DMS114 treated with DMSO at 0.1 percent for 48 hours (cell line): ENCODE measurements around the gene SLC25A33.
"Not testable (repeated sequence)": the region's sequence is repeated elsewhere in the genome, so short reads cannot be mapped to it uniquely, and the experiment has no call there.

Experiments
- DNase-seq: peaks from one replicate; lab custom pipeline; 2025; ENCODE audit not compliant: unreplicated experiment; lab: John Stamatoyannopoulos, UW

The SLC25A33 gene

GRCh38 chr1:9618909-9619679 lies 79.8 kb downstream of the SLC25A33 start:
- DNase-seq: no peak

GRCh38 chr1:9621032-9621431 lies 81.8 kb downstream of the SLC25A33 start:
- DNase-seq: no peak

DNA sequence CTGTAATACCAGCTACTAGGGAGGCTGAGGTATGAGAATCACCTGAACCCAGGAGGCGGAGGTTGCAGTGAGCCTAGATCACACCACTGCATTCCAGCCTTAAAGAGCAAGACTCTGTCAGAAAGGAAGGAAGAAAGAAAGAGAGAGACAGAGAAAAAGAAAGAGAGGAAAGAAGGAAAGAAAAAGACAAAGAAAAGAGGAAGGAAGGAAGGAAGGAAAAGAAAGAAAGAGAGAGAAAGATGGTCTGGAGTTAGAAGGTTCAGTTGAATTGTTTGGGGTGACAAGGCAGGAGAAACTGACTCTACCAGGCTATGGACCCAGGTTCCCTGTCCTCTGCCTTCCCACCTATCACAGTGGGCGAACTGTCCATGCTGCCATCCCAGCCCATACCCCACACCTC lies 84.8 kb downstream of the SLC25A33 start:
- no peak for DNase-seq

DNA sequence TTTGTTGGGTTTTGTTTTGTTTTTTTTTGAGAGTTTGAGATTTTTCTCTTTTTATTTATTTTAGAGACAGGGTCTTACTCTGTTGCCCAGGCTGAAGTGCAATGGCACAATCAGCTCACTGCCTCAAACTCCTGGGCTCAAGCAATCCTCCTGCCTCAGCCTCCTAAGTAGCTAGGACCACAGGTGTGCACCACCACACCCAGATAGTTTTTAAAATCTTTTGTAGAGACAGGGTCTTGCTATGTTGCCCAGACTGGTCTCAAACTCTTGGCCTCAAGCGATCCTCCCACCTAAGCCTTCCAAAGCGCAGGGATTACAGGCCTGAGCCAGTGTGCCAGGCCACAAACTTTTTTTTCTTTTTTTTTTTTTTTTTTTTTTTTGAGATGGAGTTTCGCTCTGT lies 85.8 kb downstream of the SLC25A33 start:
- not testable (repeated sequence) for DNase-seq

GRCh38 chr1:9626201-9626608 lies 86.9 kb downstream of the SLC25A33 start:
- DNase-seq: no peak

- DNase-seq: no peak
Measured at GRCh38 chr1:9628541-9629444, 89.5 kb downstream of the SLC25A33 start.

DNA sequence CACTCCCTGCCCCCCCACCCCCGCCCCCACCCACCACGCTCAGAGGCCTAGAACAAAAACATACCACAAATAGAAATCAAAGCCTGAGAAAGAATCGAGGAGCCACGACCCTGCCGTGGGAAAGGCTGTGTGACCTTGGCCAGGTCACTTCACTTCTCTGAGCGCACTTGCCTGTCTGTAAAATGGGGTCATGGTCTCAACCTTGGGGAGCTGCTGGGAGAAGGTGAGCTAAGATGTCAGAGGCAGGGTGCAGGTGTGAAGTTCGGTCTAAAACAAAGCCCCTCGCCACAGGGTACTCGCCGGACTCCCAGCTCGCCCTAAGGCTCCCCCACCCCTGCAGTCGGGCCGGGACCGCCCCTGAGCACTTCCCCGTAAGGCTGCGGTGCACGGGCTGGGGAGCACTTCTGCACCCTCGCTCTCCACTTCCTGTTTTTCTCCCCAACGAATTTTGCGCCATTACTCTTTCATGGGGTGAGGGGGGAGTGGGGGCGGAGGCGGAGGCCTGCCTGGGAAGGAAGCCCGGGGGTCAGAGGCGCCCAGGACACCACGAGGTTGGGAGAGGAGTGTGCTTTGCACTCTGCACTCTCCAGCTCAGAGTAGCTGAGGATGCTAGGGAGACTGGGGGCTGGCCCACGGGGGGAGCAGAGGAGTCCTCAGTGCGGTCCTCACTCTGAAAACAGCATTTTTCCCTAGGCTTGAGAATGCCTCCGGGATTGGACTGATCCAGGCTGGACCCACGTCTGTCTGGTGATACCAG lies 90.4 kb downstream of the SLC25A33 start:
- no peak for DNase-seq

GRCh38 chr1:9630331-9631111 lies 91.3 kb downstream of the SLC25A33 start:
- DNase-seq: no peak

- DNase-seq: no peak
Measured at GRCh38 chr1:9631613-9632012, 92.3 kb downstream of the SLC25A33 start.

DNA sequence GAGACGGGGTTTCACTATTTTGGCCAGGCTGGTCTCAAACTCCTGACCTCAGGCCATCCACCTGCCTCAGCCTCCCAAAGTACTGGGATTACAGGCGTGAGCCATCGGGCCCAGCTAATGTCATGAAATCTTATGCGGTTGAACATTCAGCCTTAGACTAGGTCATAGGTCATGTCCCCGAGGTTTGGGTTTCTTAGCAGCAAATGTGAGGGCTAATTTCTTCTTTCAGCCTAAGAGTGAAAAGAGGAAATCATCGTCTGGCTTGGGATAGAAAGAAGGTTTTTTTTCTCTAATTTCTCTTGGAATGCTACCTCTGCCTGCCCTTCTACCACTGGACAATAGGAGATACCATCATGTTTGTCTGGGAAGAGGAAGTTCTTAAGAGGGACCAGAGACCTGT lies 94.2 kb downstream of the SLC25A33 start:
- DNase-seq: no peak

DNA sequence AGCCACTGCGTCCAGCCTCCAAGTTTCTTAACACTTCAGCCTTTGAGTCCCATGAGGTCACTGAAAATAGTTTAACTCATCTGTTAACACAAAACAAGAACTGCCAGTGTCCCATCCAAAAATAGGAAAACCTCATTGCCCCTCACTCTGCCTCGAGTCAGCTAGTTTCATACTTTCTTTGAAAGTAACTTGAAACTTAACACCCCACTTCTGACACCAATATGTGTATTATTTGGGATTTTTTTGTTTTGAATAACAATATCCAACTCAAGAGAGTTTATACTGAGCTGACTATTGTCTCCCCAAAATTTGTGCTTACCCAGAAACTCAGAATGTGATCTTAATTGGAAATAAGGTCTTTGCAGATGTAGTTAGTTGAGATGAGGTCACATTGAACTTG lies 95.3 kb downstream of the SLC25A33 start:
- no peak for DNase-seq
